Endodermal cell (in vitro differentiated cells): ENCODE results near the gene PLEKHA6. TPM values are rescaled to one million over a fixed set of nuclear protein-coding genes. Genes with fewer than 3 reads are reported as not detected.
"Not testable (repeated sequence)": the region's sequence is repeated elsewhere in the genome, so short reads cannot be mapped to it uniquely, and the experiment has no call there.

ENCODE experiments used
- DNase-seq: peaks from one replicate; pipeline ENCODE4 v3.0.0-alpha.2; 2017
- H3K27ac ChIP-seq: 2 replicates; pipeline ENCODE4 v1.5.1; 2013; ENCODE audit warnings: mild to moderate bottlenecking, low read depth, low read length, moderate library complexity
- H3K27me3 ChIP-seq: 2 replicates; pipeline ENCODE4 v1.6.1; 2013; ENCODE audit warnings: mild to moderate bottlenecking, low read length, moderate library complexity; ENCODE audit not compliant: insufficient read depth, control insufficient read depth, poor library complexity, severe bottlenecking
- H3K36me3 ChIP-seq: 2 replicates; pipeline ENCODE4 v1.7.0; 2013; ENCODE audit warnings: mild to moderate bottlenecking, low read length, moderate library complexity; ENCODE audit not compliant: control insufficient read depth, insufficient read depth
- H3K4me1 ChIP-seq: one replicate; pipeline ENCODE4 v1.7.0; 2013; ENCODE audit warnings: low read length; ENCODE audit not compliant: control insufficient read depth, insufficient read depth
- H3K4me3 ChIP-seq: 2 replicates; pipeline ENCODE4 v1.5.1; 2013; ENCODE audit warnings: mild to moderate bottlenecking, low read length, moderate library complexity
- H3K9ac ChIP-seq: 2 replicates; pipeline ENCODE4 v1.6.1; 2013; ENCODE audit warnings: mild to moderate bottlenecking, low read length, moderate library complexity; ENCODE audit not compliant: poor library complexity, severe bottlenecking; ENCODE audit errors: extremely low read depth
- H3K9me3 ChIP-seq: 2 replicates; pipeline ENCODE4 v1.6.1; 2013; ENCODE audit warnings: mild to moderate bottlenecking, low read length, moderate library complexity; ENCODE audit not compliant: control insufficient read depth
- H3K27ac Mint-ChIP-seq: 2 replicates; pipeline ENCODE4 v1.8.0; 2020; ENCODE audit warnings: mixed read lengths
- H3K27me3 Mint-ChIP-seq: 2 replicates; pipeline ENCODE4 v1.8.0; 2021; ENCODE audit warnings: mild to moderate bottlenecking, mixed read lengths; ENCODE audit not compliant: insufficient read depth
- H3K36me3 Mint-ChIP-seq: 2 replicates; pipeline ENCODE4 v1.8.0; 2020; ENCODE audit warnings: low read depth, mixed read lengths
- H3K4me1 Mint-ChIP-seq: 2 replicates; pipeline ENCODE4 v1.8.0; 2020; ENCODE audit warnings: mixed read lengths
- H3K4me3 Mint-ChIP-seq: 2 replicates; pipeline ENCODE4 v1.8.0; 2020; ENCODE audit warnings: mild to moderate bottlenecking, moderate library complexity, mixed read lengths
- H3K9me3 Mint-ChIP-seq: 2 replicates; pipeline ENCODE4 v1.8.0; 2020; ENCODE audit warnings: mild to moderate bottlenecking, mixed read lengths
- WGBS, 2 experiments: methylation state at CpG; one replicate each; pipeline versions ENCODE4 v1.1.5 to v1.1.7; 2013; ENCODE audit warnings: missing lambda C conversion rate in 2 of 2, mixed read lengths in 1 of 2; ENCODE audit not compliant: insufficient coverage in 1 of 2, insufficient read length in 1 of 2; 5-methylcytosine and 5-hydroxymethylcytosine counted together
- total RNA-seq, 2 donors: library from RNA; stranded (reverse); fragmentation: NEBNext Ultra II Directional in 1 of 2; extraction: Animal tissue kit (Norgen Biotek cat#: 25700) in 1 of 2; gene quantifications; 2 replicates in 1 of 2; 3 replicates in 1 of 2; pipeline ENCODE4 v1.2.1, GENCODE V29; 2021
- TF ChIP-seq, protein P1 (sequence below): fragments of 200-600 bp; sonication (generic); conservative IDR thresholded peaks from 2 replicates; pipeline ENCODE4 v1.5.0; 2021; ENCODE audit warnings: antibody characterized with exemption, mild to moderate bottlenecking

PLEKHA6 gene
- total RNA-seq, 2 donors from 2014 or later, result 37.0 to 43.3 TPM

DNA sequence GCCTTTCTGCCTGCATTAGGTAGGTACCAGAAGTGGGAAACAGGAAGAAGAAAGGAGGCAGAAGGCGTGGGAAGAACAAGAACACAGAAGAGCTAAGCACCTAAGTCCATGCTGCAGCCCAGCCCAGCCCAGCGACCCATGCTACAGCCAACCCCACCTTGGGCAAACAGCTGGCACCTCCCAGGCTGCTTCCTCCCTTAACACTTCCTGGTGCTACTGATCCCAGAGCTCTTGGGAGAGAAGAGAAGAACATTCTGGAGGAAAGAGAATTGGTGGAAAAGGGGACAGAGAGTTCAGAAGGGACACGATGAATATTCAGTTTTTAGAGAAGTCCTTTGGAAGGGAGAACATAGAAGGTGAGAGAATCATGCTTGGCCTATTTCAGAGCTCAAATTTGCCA, 28.5 kb downstream of the PLEKHA6 start:
- Histone ChIP-seq H3K9ac (no peak overlapping the region), H3K27ac (no peak overlapping the region), H3K36me3 (no peaks in the 10 kb centered on the region), H3K9me3 (no peaks in the 10 kb centered on the region), H3K4me3 (no peak overlapping the region), H3K27me3 (no peaks in the 10 kb centered on the region), H3K4me1 (peaks cover 4% of the 10 kb centered on the region)
- H3K4me1 Mint-ChIP-seq, result peaks cover 23% of the 10 kb centered on the region
- no peak for DNase-seq
- no peak overlapping the region for H3K4me3 Mint-ChIP-seq
- no peaks in the 10 kb centered on the region for H3K9me3 Mint-ChIP-seq
- peaks cover 3% of the 10 kb centered on the region for H3K27me3 Mint-ChIP-seq
- no peaks in the 10 kb centered on the region for H3K36me3 Mint-ChIP-seq
- 85 to 100% methylated on average over 1 to 3 of the region's 3 CpGs for WGBS, 2 experiments
- no peak overlapping the region for H3K27ac Mint-ChIP-seq
- TF ChIP-seq, protein P1, sequence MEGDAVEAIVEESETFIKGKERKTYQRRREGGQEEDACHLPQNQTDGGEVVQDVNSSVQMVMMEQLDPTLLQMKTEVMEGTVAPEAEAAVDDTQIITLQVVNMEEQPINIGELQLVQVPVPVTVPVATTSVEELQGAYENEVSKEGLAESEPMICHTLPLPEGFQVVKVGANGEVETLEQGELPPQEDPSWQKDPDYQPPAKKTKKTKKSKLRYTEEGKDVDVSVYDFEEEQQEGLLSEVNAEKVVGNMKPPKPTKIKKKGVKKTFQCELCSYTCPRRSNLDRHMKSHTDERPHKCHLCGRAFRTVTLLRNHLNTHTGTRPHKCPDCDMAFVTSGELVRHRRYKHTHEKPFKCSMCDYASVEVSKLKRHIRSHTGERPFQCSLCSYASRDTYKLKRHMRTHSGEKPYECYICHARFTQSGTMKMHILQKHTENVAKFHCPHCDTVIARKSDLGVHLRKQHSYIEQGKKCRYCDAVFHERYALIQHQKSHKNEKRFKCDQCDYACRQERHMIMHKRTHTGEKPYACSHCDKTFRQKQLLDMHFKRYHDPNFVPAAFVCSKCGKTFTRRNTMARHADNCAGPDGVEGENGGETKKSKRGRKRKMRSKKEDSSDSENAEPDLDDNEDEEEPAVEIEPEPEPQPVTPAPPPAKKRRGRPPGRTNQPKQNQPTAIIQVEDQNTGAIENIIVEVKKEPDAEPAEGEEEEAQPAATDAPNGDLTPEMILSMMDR, result no peak

DNA sequence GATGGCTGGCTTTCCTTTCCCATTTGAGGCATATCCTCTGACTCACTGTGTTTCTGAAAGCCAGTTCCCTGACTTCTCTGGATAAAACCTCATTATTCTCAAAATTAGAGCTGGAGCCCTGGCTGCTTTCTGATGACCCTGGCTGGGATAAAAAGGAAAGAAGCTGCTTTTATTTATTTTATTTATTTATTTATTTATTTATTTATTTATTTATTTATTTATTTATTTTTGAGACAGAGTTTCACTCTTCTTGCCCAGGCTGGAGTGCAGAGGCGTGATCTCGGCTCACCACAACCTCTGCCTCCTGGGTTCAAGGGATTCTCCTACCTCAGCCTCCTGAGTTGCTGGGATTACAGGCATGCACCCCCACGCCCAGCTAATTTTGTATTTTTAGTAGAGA, 31.9 kb downstream of the PLEKHA6 start:
- not testable (repeated sequence) for H3K36me3 ChIP-seq, H3K36me3 Mint-ChIP-seq
- WGBS, 2 experiments, result 95% methylated on average over 3 of the region's 3 CpGs; no CpG with 5 or more reads in 1 of the 2 experiments

DNA sequence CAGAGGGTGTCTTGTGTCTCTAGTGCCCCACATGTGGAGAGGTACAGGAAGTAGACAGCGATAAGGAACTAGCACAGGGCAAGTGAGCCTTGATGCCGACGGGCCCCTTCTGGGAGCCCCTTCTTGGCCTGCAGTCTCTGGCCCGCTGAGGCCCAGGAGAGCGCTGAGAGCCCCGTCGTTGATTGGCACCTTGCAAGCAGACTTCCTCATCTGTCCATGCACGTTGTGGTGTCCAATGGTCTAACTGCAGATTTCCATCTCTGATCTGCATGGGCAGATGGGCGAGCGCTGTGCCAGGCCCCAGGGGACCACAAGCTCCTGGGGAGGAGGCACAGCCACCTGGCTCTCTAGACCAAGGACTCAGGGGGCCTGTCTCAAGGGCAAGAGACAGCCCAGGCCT, 32.4 kb downstream of the PLEKHA6 start:
- peaks cover 36% of the 10 kb centered on the region for H3K4me1 Mint-ChIP-seq
- Histone ChIP-seq H3K27ac (no peak overlapping the region), H3K36me3 (no peaks in the 10 kb centered on the region), H3K9ac (no peak overlapping the region), H3K27me3 (no peaks in the 10 kb centered on the region), H3K9me3 (no peaks in the 10 kb centered on the region), H3K4me1 (peaks cover 25% of the 10 kb centered on the region), H3K4me3 (no peak overlapping the region)
- H3K27ac Mint-ChIP-seq, result no peak overlapping the region
- H3K4me3 Mint-ChIP-seq, result no peak overlapping the region
- DNase-seq, result no peak
- peaks cover 7% of the 10 kb centered on the region for H3K27me3 Mint-ChIP-seq
- no peaks in the 10 kb centered on the region for H3K36me3 Mint-ChIP-seq
- TF ChIP-seq, protein P1, result no peak
- no peaks in the 10 kb centered on the region for H3K9me3 Mint-ChIP-seq
- WGBS, 2 experiments, result 91 to 94% methylated on average over 9 to 10 of the region's 10 CpGs

More for the DNA sequence above, 31.9 kb downstream of the PLEKHA6 start:
- H3K9me3 ChIP-seq, H3K4me3 ChIP-seq, H3K27me3 ChIP-seq, H3K27ac ChIP-seq, H3K9ac ChIP-seq, H3K27ac Mint-ChIP-seq, H3K9me3 Mint-ChIP-seq, H3K27me3 Mint-ChIP-seq, DNase-seq, H3K4me3 Mint-ChIP-seq: not testable (repeated sequence)
- H3K4me1 ChIP-seq, result peaks cover 24% of the 10 kb centered on the region
- H3K4me1 Mint-ChIP-seq, result peaks cover 34% of the 10 kb centered on the region

DNA sequence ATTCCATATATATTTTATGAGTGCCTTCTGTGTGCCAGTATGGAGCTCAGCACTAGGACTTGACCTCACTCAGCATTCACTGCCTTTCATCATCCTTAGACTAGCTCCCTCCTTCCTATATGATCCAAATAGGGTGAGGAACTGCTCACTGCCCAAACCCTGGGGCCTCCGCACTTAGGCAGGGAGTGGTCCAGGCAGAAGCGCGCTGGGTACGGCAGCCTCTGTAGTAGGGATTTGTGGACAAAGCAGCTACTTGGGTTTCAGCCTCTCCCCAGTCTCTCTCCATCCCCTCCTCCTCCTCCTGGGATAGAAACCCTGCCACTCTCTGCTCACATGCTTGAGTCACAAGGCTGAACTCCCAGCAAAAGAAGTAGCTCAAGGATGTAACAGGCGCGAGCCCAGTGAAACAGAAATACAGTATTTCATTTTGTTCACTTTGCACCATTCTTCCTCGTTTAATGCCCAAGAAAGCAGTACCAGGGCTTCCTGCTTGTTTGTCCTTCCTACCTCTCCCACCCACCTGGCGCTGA, 32.9 kb downstream of the PLEKHA6 start:
- no peaks in the 10 kb centered on the region for H3K27me3 ChIP-seq
- H3K36me3 ChIP-seq, result no peaks in the 10 kb centered on the region
- WGBS, 2 experiments, result 93 to 100% methylated on average over 3 to 8 of the region's 8 CpGs
- peaks cover 7% of the 10 kb centered on the region for H3K27me3 Mint-ChIP-seq
- TF ChIP-seq, protein P1, result no peak
- H3K27ac Mint-ChIP-seq, result no peak overlapping the region
- H3K9me3 Mint-ChIP-seq, result no peaks in the 10 kb centered on the region
- DNase-seq, result no peak
- H3K36me3 Mint-ChIP-seq, result no peaks in the 10 kb centered on the region
- H3K4me1 Mint-ChIP-seq, result peaks cover 41% of the 10 kb centered on the region
- H3K9ac ChIP-seq, result no peak overlapping the region
- H3K4me1 ChIP-seq, result peaks cover 30% of the 10 kb centered on the region
- no peak overlapping the region for H3K4me3 ChIP-seq
- H3K9me3 ChIP-seq, result no peaks in the 10 kb centered on the region
- no peak overlapping the region for H3K27ac ChIP-seq
- no peak overlapping the region for H3K4me3 Mint-ChIP-seq
